GDM1 (cell line): ENCODE measurements around the gene PBX4.
"Not testable (repeated sequence)": the region's sequence is repeated elsewhere in the genome, so short reads cannot be mapped to it uniquely, and the experiment has no call there.

Experiments used
- DNase-seq: peaks from one replicate; lab custom pipeline; 2025; lab: John Stamatoyannopoulos, UW

Gene PBX4

GRCh38 chr19:19626516-19627472 is 8.3 kb upstream of the PBX4 start:
- no peak for DNase-seq

- no peak for DNase-seq
Measured at GRCh38 chr19:19624032-19624570, 5.6 kb upstream of the PBX4 start.

- no peak for DNase-seq
Measured at GRCh38 chr19:19623383-19623782, 4.9 kb upstream of the PBX4 start.

GRCh38 chr19:19619849-19620210 is 1.3 kb upstream of the PBX4 start:
- DNase-seq, result no peak

- DNase-seq, result no peak
Measured at GRCh38 chr19:19619181-19619848, 828 bp upstream of the PBX4 start.

GRCh38 chr19:19615086-19615485 is 3.4 kb downstream of the PBX4 start:
- DNase-seq, result no peak

- DNase-seq, result no peak
Measured at GRCh38 chr19:19613506-19613905, 5.0 kb downstream of the PBX4 start.

- DNase-seq, result no peak
Measured at GRCh38 chr19:19610376-19611202, 7.9 kb downstream of the PBX4 start.

- not testable (repeated sequence) for DNase-seq
Measured at GRCh38 chr19:19606686-19607085, 11.8 kb downstream of the PBX4 start.

- no peak for DNase-seq
Measured at GRCh38 chr19:19606021-19606420, 12.5 kb downstream of the PBX4 start.

GRCh38 chr19:19602713-19603324 is 15.7 kb downstream of the PBX4 start:
- no peak for DNase-seq

GRCh38 chr19:19602136-19602712 is 16.3 kb downstream of the PBX4 start:
- no peak for DNase-seq

- no peak for DNase-seq
Measured at GRCh38 chr19:19600793-19601330, 17.6 kb downstream of the PBX4 start.

GRCh38 chr19:19598728-19599451 is 19.6 kb downstream of the PBX4 start:
- not testable (repeated sequence) for DNase-seq

- DNase-seq, result no peak
Measured at GRCh38 chr19:19597809-19598306, 20.6 kb downstream of the PBX4 start.

- no peak for DNase-seq
Measured at GRCh38 chr19:19595171-19595701, 23.3 kb downstream of the PBX4 start.

GRCh38 chr19:19594381-19594780 is 24.1 kb downstream of the PBX4 start:
- no peak for DNase-seq

- DNase-seq, result no peak
Measured at GRCh38 chr19:19592690-19593089, 25.8 kb downstream of the PBX4 start.

- no peak for DNase-seq
Measured at GRCh38 chr19:19591133-19591825, 27.2 kb downstream of the PBX4 start.
